ENCODE data around the gene BCL2. TPM values are rescaled to one million over a fixed set of nuclear protein-coding genes. Genes with fewer than 3 reads are reported as not detected.

The BCL2 gene
- total RNA-seq, 1 donor from 2014 or later = 2.4 TPM

GRCh38 chr18:63155169-63155852, 164.3 kb downstream of the BCL2 start:
- H3K27me3 ChIP-seq (ENCODE audit: control insufficient read depth, insufficient read depth, low read length) = no peaks in the 10 kb centered on the region
- peak; percentile 92 for TF ChIP-seq CTCF (IDR thresholded peaks at IDR 0.05; ENCODE audit: insufficient read depth, low read length, severe bottlenecking)
- H3K36me3 ChIP-seq (ENCODE audit: control insufficient read depth, insufficient read depth, low read length) = no peaks in the 10 kb centered on the region
- no peak overlapping the region for H3K4me3 ChIP-seq (ENCODE audit: low read depth, low read length)
- FAIRE-seq (no peak), DNase-seq (ENCODE audit: low read depth) (peak; percentile 53)

GRCh38 chr18:63154350-63155152, 165.0 kb downstream of the BCL2 start:
- FAIRE-seq (no peak), DNase-seq (ENCODE audit: low read depth) (no peak)
- TF ChIP-seq CTCF (IDR thresholded peaks at IDR 0.05; ENCODE audit: insufficient read depth, low read length, severe bottlenecking) = no peak
- Histone ChIP-seq H3K4me3 (ENCODE audit: low read depth, low read length) (no peak overlapping the region), H3K36me3 (ENCODE audit: control insufficient read depth, insufficient read depth, low read length) (no peaks in the 10 kb centered on the region), H3K27me3 (ENCODE audit: control insufficient read depth, insufficient read depth, low read length) (no peaks in the 10 kb centered on the region)

GRCh38 chr18:63152791-63153190, 166.8 kb downstream of the BCL2 start:
- no peak for FAIRE-seq
- no peaks in the 10 kb centered on the region for H3K36me3 ChIP-seq (ENCODE audit: control insufficient read depth, insufficient read depth, low read length)
- no peak overlapping the region for H3K4me3 ChIP-seq (ENCODE audit: low read depth, low read length)
- no peaks in the 10 kb centered on the region for H3K27me3 ChIP-seq (ENCODE audit: control insufficient read depth, insufficient read depth, low read length)
- TF ChIP-seq CTCF (IDR thresholded peaks at IDR 0.05; ENCODE audit: insufficient read depth, low read length, severe bottlenecking) = no peak
- DNase-seq (ENCODE audit: low read depth) = no peak

GRCh38 chr18:63152096-63152495, 167.5 kb downstream of the BCL2 start:
- no peak overlapping the region for H3K4me3 ChIP-seq (ENCODE audit: low read depth, low read length)
- no peak for DNase-seq (ENCODE audit: low read depth)
- H3K36me3 ChIP-seq (ENCODE audit: control insufficient read depth, insufficient read depth, low read length) = no peaks in the 10 kb centered on the region
- no peak for TF ChIP-seq CTCF (IDR thresholded peaks at IDR 0.05; ENCODE audit: insufficient read depth, low read length, severe bottlenecking)
- no peak for FAIRE-seq
- no peaks in the 10 kb centered on the region for H3K27me3 ChIP-seq (ENCODE audit: control insufficient read depth, insufficient read depth, low read length)

- Histone ChIP-seq H3K36me3 (ENCODE audit: control insufficient read depth, insufficient read depth, low read length) (no peaks in the 10 kb centered on the region), H3K27me3 (ENCODE audit: control insufficient read depth, insufficient read depth, low read length) (no peaks in the 10 kb centered on the region), H3K4me3 (ENCODE audit: low read depth, low read length) (no peak overlapping the region)
- DNase-seq (ENCODE audit: low read depth) (peak; percentile 65), FAIRE-seq (no peak)
- TF ChIP-seq CTCF (IDR thresholded peaks at IDR 0.05; ENCODE audit: insufficient read depth, low read length, severe bottlenecking) = no peak
Measured at GRCh38 chr18:63151539-63151938, 168.0 kb downstream of the BCL2 start.

All from bronchial epithelial cell (primary cell).